ENCODE results near the gene CYTH3. TPM values are rescaled to one million over a fixed set of nuclear protein-coding genes. Genes with fewer than 3 reads are reported as not detected.
"Not testable (repeated sequence)": the region's sequence is repeated elsewhere in the genome, so short reads cannot be mapped to it uniquely, and the experiment has no call there.

The CYTH3 gene
- total RNA-seq, 5 donors from 2014 or later (not counting 1 experiment from before 2014, with no cell fraction given) = 5.0 to 16.3 (median 12.5) TPM

- H3K4me1 Mint-ChIP-seq; H3K9me3 ChIP-seq; H3K4me3 Mint-ChIP-seq; H3K27me3 ChIP-seq (replicated peaks in 1 of 2; ENCODE audit: control insufficient read depth in 2 of 2, extremely low read depth in 1 of 2, insufficient read depth in 2 of 2, low read length in 1 of 2); ATAC-seq (replicated peaks in 1 of 4); H3K4me1 ChIP-seq (ENCODE audit: control insufficient read depth in 1 of 2, extremely low read depth in 1 of 2, insufficient read depth in 2 of 2, low read length in 2 of 2); H3K36me3 Mint-ChIP-seq; H3K9me3 Mint-ChIP-seq; H3K27me3 Mint-ChIP-seq; H3K27ac Mint-ChIP-seq; H3K36me3 ChIP-seq (ENCODE audit: control insufficient read depth in 2 of 2, extremely low read depth in 1 of 2, insufficient read depth in 1 of 2, low read length in 1 of 2); H3K27ac ChIP-seq (ENCODE audit: low read length); H3K4me3 ChIP-seq (ENCODE audit: control insufficient read depth in 1 of 2, extremely low read depth in 1 of 2, low read length in 1 of 2); POLR2A ChIA-PET; CTCF ChIA-PET; DNase-seq: not testable (repeated sequence)
- 95% methylated on average over 6 of the region's 12 CpGs for WGBS (ENCODE audit: insufficient coverage)
Measured at GRCh38 chr7:6291941-6292340, 19.5 kb upstream of the CYTH3 start.

GRCh38 chr7:6291531-6291930 lies 19.1 kb upstream of the CYTH3 start:
- 100% methylated on average over 1 of the region's 5 CpGs for WGBS (ENCODE audit: insufficient coverage)
- Mint-ChIP-seq H3K27ac (no peak overlapping the region), H3K27me3 (no peaks in the 10 kb centered on the region), H3K4me3 (no peak overlapping the region), H3K4me1 (no peaks in the 10 kb centered on the region), H3K36me3 (no peaks in the 10 kb centered on the region), H3K9me3 (no peaks in the 10 kb centered on the region)
- Histone ChIP-seq H3K9me3 (no peaks in the 10 kb centered on the region), H3K4me1 (ENCODE audit: control insufficient read depth in 1 of 2, extremely low read depth in 1 of 2, insufficient read depth in 2 of 2, low read length in 2 of 2) (no peaks in the 10 kb centered on the region), H3K27ac (ENCODE audit: low read length) (no peak overlapping the region), H3K36me3 (ENCODE audit: control insufficient read depth in 2 of 2, extremely low read depth in 1 of 2, insufficient read depth in 1 of 2, low read length in 1 of 2) (no peaks in the 10 kb centered on the region), H3K4me3 (ENCODE audit: control insufficient read depth in 1 of 2, extremely low read depth in 1 of 2, low read length in 1 of 2) (no peak overlapping the region), H3K27me3 (replicated peaks in 1 of 2; ENCODE audit: control insufficient read depth in 2 of 2, extremely low read depth in 1 of 2, insufficient read depth in 2 of 2, low read length in 1 of 2) (no peaks in the 10 kb centered on the region)
- ChIA-PET CTCF (no interaction called here), POLR2A (no interaction called here)
- ATAC-seq (replicated peaks in 1 of 4) (no peak), DNase-seq (no peak)

- Mint-ChIP-seq H3K27ac (no peak overlapping the region), H3K4me1 (no peaks in the 10 kb centered on the region), H3K36me3 (no peaks in the 10 kb centered on the region), H3K9me3 (no peaks in the 10 kb centered on the region), H3K4me3 (no peak overlapping the region), H3K27me3 (no peaks in the 10 kb centered on the region)
- no peak for DNase-seq
- ATAC-seq (replicated peaks in 1 of 4) = no peak
- POLR2A ChIA-PET = no interaction called here
- H3K4me1 ChIP-seq (ENCODE audit: control insufficient read depth in 1 of 2, extremely low read depth in 1 of 2, insufficient read depth in 2 of 2, low read length in 2 of 2) = no peaks in the 10 kb centered on the region
- CTCF ChIA-PET = no interaction called here
- WGBS (ENCODE audit: insufficient coverage) = 83% methylated on average over 9 of the region's 9 CpGs
- no peak overlapping the region for H3K27ac ChIP-seq (ENCODE audit: low read length)
- no peaks in the 10 kb centered on the region for H3K36me3 ChIP-seq (ENCODE audit: control insufficient read depth in 2 of 2, extremely low read depth in 1 of 2, insufficient read depth in 1 of 2, low read length in 1 of 2)
- no peak overlapping the region for H3K4me3 ChIP-seq (ENCODE audit: control insufficient read depth in 1 of 2, extremely low read depth in 1 of 2, low read length in 1 of 2)
- no peaks in the 10 kb centered on the region for H3K9me3 ChIP-seq
- no peaks in the 10 kb centered on the region for H3K27me3 ChIP-seq (replicated peaks in 1 of 2; ENCODE audit: control insufficient read depth in 2 of 2, extremely low read depth in 1 of 2, insufficient read depth in 2 of 2, low read length in 1 of 2)
Measured at GRCh38 chr7:6290319-6290741, 17.9 kb upstream of the CYTH3 start.

GRCh38 chr7:6288270-6288860 lies 15.9 kb upstream of the CYTH3 start:
- POLR2A ChIA-PET = interaction anchor here in 1 of 2 donors (0.7 kb wide), 1 partner anchor 192 kb away, joined by 4 read pairs; no protein-coding TSS in a partner anchor
- Mint-ChIP-seq H3K27me3 (no peaks in the 10 kb centered on the region), H3K9me3 (no peaks in the 10 kb centered on the region)

GRCh38 chr7:6286486-6286885 lies 14.1 kb upstream of the CYTH3 start:
- WGBS (ENCODE audit: insufficient coverage) = 96% methylated on average over 5 of the region's 8 CpGs
- Mint-ChIP-seq H3K4me1 (peaks cover 0 to 5% (median 0%) of the 10 kb centered on the region in 3 donors), H3K27me3 (no peaks in the 10 kb centered on the region), H3K4me3 (no peak overlapping the region), H3K9me3 (no peaks in the 10 kb centered on the region), H3K27ac (no peak overlapping the region), H3K36me3 (no peaks in the 10 kb centered on the region)
- Histone ChIP-seq H3K27me3 (replicated peaks in 1 of 2; ENCODE audit: control insufficient read depth in 2 of 2, extremely low read depth in 1 of 2, insufficient read depth in 2 of 2, low read length in 1 of 2) (no peaks in the 10 kb centered on the region), H3K27ac (ENCODE audit: low read length) (no peak overlapping the region), H3K36me3 (ENCODE audit: control insufficient read depth in 2 of 2, extremely low read depth in 1 of 2, insufficient read depth in 1 of 2, low read length in 1 of 2) (no peaks in the 10 kb centered on the region), H3K4me1 (ENCODE audit: control insufficient read depth in 1 of 2, extremely low read depth in 1 of 2, insufficient read depth in 2 of 2, low read length in 2 of 2) (peaks cover 0 to 2% of the 10 kb centered on the region in 2 experiments), H3K9me3 (no peaks in the 10 kb centered on the region), H3K4me3 (ENCODE audit: control insufficient read depth in 1 of 2, extremely low read depth in 1 of 2, low read length in 1 of 2) (no peak overlapping the region)
- CTCF ChIA-PET = no interaction called here
- DNase-seq = no peak
- ATAC-seq (replicated peaks in 1 of 4) = no peak
- POLR2A ChIA-PET = interaction anchor here in 1 of 2 donors (0.6 kb wide), 1 partner anchor 507 kb away, joined by 3 read pairs; no protein-coding TSS in a partner anchor

More at GRCh38 chr7:6288270-6288860, 15.9 kb upstream of the CYTH3 start:
- Histone ChIP-seq H3K27ac (ENCODE audit: low read length) (no peak overlapping the region), H3K4me1 (ENCODE audit: control insufficient read depth in 1 of 2, extremely low read depth in 1 of 2, insufficient read depth in 2 of 2, low read length in 2 of 2) (peaks cover 0 to 2% of the 10 kb centered on the region in 2 experiments), H3K9me3 (no peaks in the 10 kb centered on the region), H3K36me3 (ENCODE audit: control insufficient read depth in 2 of 2, extremely low read depth in 1 of 2, insufficient read depth in 1 of 2, low read length in 1 of 2) (no peaks in the 10 kb centered on the region), H3K27me3 (replicated peaks in 1 of 2; ENCODE audit: control insufficient read depth in 2 of 2, extremely low read depth in 1 of 2, insufficient read depth in 2 of 2, low read length in 1 of 2) (no peaks in the 10 kb centered on the region), H3K4me3 (ENCODE audit: control insufficient read depth in 1 of 2, extremely low read depth in 1 of 2, low read length in 1 of 2) (no peak overlapping the region)
- no peak for DNase-seq
- H3K4me3 Mint-ChIP-seq = no peak overlapping the region
- ATAC-seq (replicated peaks in 1 of 4) = no peak
- peaks cover 0 to 5% (median 0%) of the 10 kb centered on the region in 3 donors for H3K4me1 Mint-ChIP-seq
- no CpG with 5 or more reads among the region's 2 CpGs for WGBS (ENCODE audit: insufficient coverage)
- no peak overlapping the region for H3K27ac Mint-ChIP-seq
- no peaks in the 10 kb centered on the region for H3K36me3 Mint-ChIP-seq
- CTCF ChIA-PET = no interaction called here

- POLR2A ChIA-PET = no interaction called here
Measured at GRCh38 chr7:6284461-6285360, 12.3 kb upstream of the CYTH3 start.

More at GRCh38 chr7:6284461-6285360, 12.3 kb upstream of the CYTH3 start:
- Mint-ChIP-seq H3K27me3 (no peaks in the 10 kb centered on the region), H3K27ac (peak overlapping the region in 1 of 2 donors; percentile 8), H3K9me3 (no peaks in the 10 kb centered on the region), H3K4me3 (no peak overlapping the region), H3K36me3 (no peaks in the 10 kb centered on the region), H3K4me1 (peaks cover 0 to 5% (median 0%) of the 10 kb centered on the region in 3 donors)
- Histone ChIP-seq H3K27ac (ENCODE audit: low read length) (no peak overlapping the region), H3K36me3 (ENCODE audit: control insufficient read depth in 2 of 2, extremely low read depth in 1 of 2, insufficient read depth in 1 of 2, low read length in 1 of 2) (no peaks in the 10 kb centered on the region), H3K27me3 (replicated peaks in 1 of 2; ENCODE audit: control insufficient read depth in 2 of 2, extremely low read depth in 1 of 2, insufficient read depth in 2 of 2, low read length in 1 of 2) (no peaks in the 10 kb centered on the region), H3K4me3 (ENCODE audit: control insufficient read depth in 1 of 2, extremely low read depth in 1 of 2, low read length in 1 of 2) (no peak overlapping the region), H3K9me3 (no peaks in the 10 kb centered on the region), H3K4me1 (ENCODE audit: control insufficient read depth in 1 of 2, extremely low read depth in 1 of 2, insufficient read depth in 2 of 2, low read length in 2 of 2) (peaks cover 0 to 2% of the 10 kb centered on the region in 2 experiments)
- WGBS (ENCODE audit: insufficient coverage) = 92% methylated on average over 10 of the region's 20 CpGs
- DNase-seq = no peak
- no peak for ATAC-seq (replicated peaks in 1 of 4)
- CTCF ChIA-PET = no interaction called here
